K562 (cell line): Measurements from ENCODE around the gene PTPN1.

Experiments
- C11orf30 ChIP-seq: fragments of 450-650 bp; IDR thresholded peaks from 2 replicates; pipeline ENCODE4 v1.6.1; 2016; ENCODE audit warnings: low read depth, mild to moderate bottlenecking
- CHD2 ChIP-seq: IDR thresholded peaks from 2 replicates; pipeline ENCODE4 v1.6.1; 2011; ENCODE audit warnings: low read depth, low read length
- EZH2 ChIP-seq: IDR thresholded peaks from 2 replicates; pipeline ENCODE4 v1.6.1; 2012; ENCODE audit warnings: low read depth, mild to moderate bottlenecking, inconsistent platforms, low read length, borderline replicate concordance
- GABPB1 ChIP-seq: sonication (generic); formaldehyde crosslinking; IDR thresholded peaks from 2 replicates; pipeline ENCODE4 v1.8.0; 2022; ENCODE audit warnings: mild to moderate bottlenecking, missing genetic modification reagents
- KLF13 ChIP-seq: fragments of 450-650 bp; IDR thresholded peaks from 2 replicates; pipeline ENCODE4 v1.6.1; 2016; ENCODE audit warnings: missing genetic modification characterization, low read depth, mild to moderate bottlenecking, missing compliant biosample characterization, moderate library complexity, borderline replicate concordance
- MAZ ChIP-seq, 2 experiments: fragments of 450-650 bp in 1 of 2; sonication (generic) in 1 of 2; formaldehyde crosslinking; IDR thresholded peaks in 1 of 2; conservative IDR thresholded peaks in 1 of 2; 2 replicates each; pipeline versions ENCODE4 v1.4.0 to v1.5.0; 2020; ENCODE audit warnings: mild to moderate bottlenecking in 1 of 2, missing genetic modification reagents in 1 of 2
- POLR2A ChIP-seq: fragments of 450-650 bp; conservative IDR thresholded peaks from 2 replicates; pipeline ENCODE4 v1.6.1; 2016
- TBL1XR1 ChIP-seq, 2 experiments: IDR thresholded peaks; 2 replicates each; pipeline ENCODE4 v1.6.1; 2012; ENCODE audit warnings: improper control_type of control experiment in 2 of 2, low read length in 2 of 2, mild to moderate bottlenecking in 1 of 2
- TCF7L2 ChIP-seq: fragments of 150-350 bp; IDR thresholded peaks from 2 replicates; pipeline ENCODE4 v1.6.1; 2016; ENCODE audit warnings: low read depth, mild to moderate bottlenecking, low read length, moderate library complexity
- TGIF2 ChIP-seq: sonication (generic); formaldehyde crosslinking; IDR thresholded peaks from 2 replicates; pipeline ENCODE4 v1.8.1; 2022; ENCODE audit warnings: mild to moderate bottlenecking, missing genetic modification reagents, moderate library complexity
- ZKSCAN8 ChIP-seq: fragments of 200-800 bp; sonication (Bioruptor generic); IDR thresholded peaks from 2 replicates; pipeline ENCODE4 v1.6.1; 2016; ENCODE audit warnings: missing genetic modification characterization, missing compliant biosample characterization
- TF ChIP-seq, protein P1 (sequence below): sonication (generic); formaldehyde crosslinking; IDR thresholded peaks from 2 replicates; pipeline ENCODE4 v1.9.0; 2022; ENCODE audit warnings: mild to moderate bottlenecking, missing genetic modification reagents
- TF ChIP-seq, protein P2 (sequence below), 2 experiments: fragments of 450-650 bp in 1 of 2; sonication (generic) in 1 of 2; formaldehyde crosslinking in 1 of 2; IDR thresholded peaks in 1 of 2; conservative IDR thresholded peaks in 1 of 2; 2 replicates each; pipeline versions ENCODE4 v1.6.1 to v1.8.1; 2016 to 2023; ENCODE audit warnings: mild to moderate bottlenecking in 2 of 2, moderate library complexity in 2 of 2, inconsistent platforms in 1 of 2, missing genetic modification reagents in 1 of 2
- TF ChIP-seq, protein P3 (sequence below): fragments of 450-650 bp; IDR thresholded peaks from 2 replicates; pipeline ENCODE4 v1.6.1; 2016; ENCODE audit warnings: low read depth, mild to moderate bottlenecking, moderate library complexity

DNA sequence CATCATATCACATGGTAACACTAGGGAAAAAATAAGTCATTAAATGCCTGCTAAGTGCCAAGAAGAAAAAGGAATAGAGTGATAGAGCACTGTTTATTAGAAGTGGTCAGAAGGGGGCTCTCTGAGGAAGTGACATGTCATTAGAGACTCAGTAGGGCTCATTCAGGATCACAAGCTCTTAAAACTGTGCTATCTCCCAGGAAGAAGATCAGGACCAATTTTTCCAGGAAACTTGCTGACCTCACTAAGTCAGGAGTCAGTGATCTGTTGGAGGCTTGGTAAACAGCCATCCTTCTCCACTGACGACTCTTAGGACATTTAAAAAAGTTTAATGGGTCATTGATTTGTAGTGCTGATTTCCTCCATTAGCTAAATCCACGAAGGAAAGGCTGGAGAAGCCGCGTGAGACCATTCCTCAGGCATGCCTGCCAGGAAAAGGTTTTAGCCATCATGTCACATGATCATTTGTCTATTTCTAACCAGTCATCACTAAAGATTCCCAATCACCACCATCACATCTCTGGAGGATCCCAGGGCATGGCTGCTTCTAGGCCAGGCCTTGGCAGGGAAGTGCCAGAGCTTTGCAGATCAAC is 5.9 kb upstream of the PTPN1 start:
- TF ChIP-seq, protein P1, sequence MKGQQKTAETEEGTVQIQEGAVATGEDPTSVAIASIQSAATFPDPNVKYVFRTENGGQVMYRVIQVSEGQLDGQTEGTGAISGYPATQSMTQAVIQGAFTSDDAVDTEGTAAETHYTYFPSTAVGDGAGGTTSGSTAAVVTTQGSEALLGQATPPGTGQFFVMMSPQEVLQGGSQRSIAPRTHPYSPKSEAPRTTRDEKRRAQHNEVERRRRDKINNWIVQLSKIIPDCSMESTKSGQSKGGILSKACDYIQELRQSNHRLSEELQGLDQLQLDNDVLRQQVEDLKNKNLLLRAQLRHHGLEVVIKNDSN (CRISPR knock-in tag): no peak
- TF ChIP-seq KLF13 (tag) (no peak), POLR2A (no peak), CHD2 (no peak), ZKSCAN8 (CRISPR knock-in tag) (0 out of 2 replicates have a peak, but pooled peaks have one; percentile 50), C11orf30 (peak; percentile 34; the same call in 1 of the 2 replicates), GABPB1 (CRISPR knock-in tag) (no peak), TGIF2 (CRISPR knock-in tag) (no peak), TCF7L2 (no peak), EZH2 (no peak), TBL1XR1 (IDR thresholded peaks at IDR 0.05; ENCODE audit: low read length in 2 of 2) (no peak), MAZ (CRISPR knock-in tag; conservative IDR thresholded peaks at IDR 0.05 in 1 of 2, IDR thresholded peaks at IDR 0.05 in 1 of 2) (no peak)
- TF ChIP-seq, protein P2, sequence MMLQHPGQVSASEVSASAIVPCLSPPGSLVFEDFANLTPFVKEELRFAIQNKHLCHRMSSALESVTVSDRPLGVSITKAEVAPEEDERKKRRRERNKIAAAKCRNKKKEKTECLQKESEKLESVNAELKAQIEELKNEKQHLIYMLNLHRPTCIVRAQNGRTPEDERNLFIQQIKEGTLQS (IDR thresholded peaks at IDR 0.05): peak; percentile 65; the same call in 1 of the 2 replicates
- TF ChIP-seq, protein P2 (CRISPR knock-in tag; conservative IDR thresholded peaks at IDR 0.05): no peak
- TF ChIP-seq, protein P3, sequence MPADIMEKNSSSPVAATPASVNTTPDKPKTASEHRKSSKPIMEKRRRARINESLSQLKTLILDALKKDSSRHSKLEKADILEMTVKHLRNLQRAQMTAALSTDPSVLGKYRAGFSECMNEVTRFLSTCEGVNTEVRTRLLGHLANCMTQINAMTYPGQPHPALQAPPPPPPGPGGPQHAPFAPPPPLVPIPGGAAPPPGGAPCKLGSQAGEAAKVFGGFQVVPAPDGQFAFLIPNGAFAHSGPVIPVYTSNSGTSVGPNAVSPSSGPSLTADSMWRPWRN: no peak
